ENCODE data around the gene SHROOM1. TPM values are rescaled to one million over a fixed set of nuclear protein-coding genes. Genes with fewer than 3 reads are reported as not detected.

The SHROOM1 gene
- total RNA-seq (1 to 10 TPM; 2.9 to 5.3 (median 4.2) TPM), polyA plus RNA-seq (2.9 TPM)
- long read RNA-seq, donor 1, partial matches to known transcripts: 3 of 6 reads
- long read RNA-seq, donor 1, other reads (novel, unspliced or antisense): 2 of 6 reads
- long read RNA-seq, donor 2, partial matches to known transcripts: 5 of 7 reads
- long read RNA-seq, donor 2, other reads (novel, unspliced or antisense): 2 of 7 reads
- long read RNA-seq, donor 3, partial matches to known transcripts: 7 of 8 reads
- long read RNA-seq, donor 3, other reads (novel, unspliced or antisense): 1 of 8 reads
- long read RNA-seq, donor 4, partial matches to known transcripts: 4 of 12 reads
- long read RNA-seq, donor 4, other reads (novel, unspliced or antisense): 8 of 12 reads

GRCh38 chr5:132830436-132831094 lies at the start of gene SHROOM1:
TSS of gene SHROOM1 (minus strand) at chr5:132830647. CDS start at chr5:132826140, 4,507 bp downstream.
- Histone ChIP-seq H3K4me3 (ENCODE audit: low read length) (peak within 1 kb of the TSS; percentile 49), H3K27ac (ENCODE audit: low read length) (peak within 1 kb of the TSS; percentile 5), H3K9me3 (ENCODE audit: control insufficient read depth, low read length) (no peaks in the 10 kb centered on the region), H3K27me3 (ENCODE audit: control insufficient read depth, insufficient read depth) (no peaks in the 10 kb centered on the region), H3K4me1 (ENCODE audit: control insufficient read depth, insufficient read depth, low read length) (no peaks in the 10 kb centered on the region)
- peak; percentile 74 to 88 (median 85) for DNase-seq
- WGBS: 6% methylated on average over 78 of the region's 78 CpGs
- ATAC-seq: peak; percentile 78 to 81
- intact Hi-C loops (cut with DNase I): loop anchor here in 1 of 4 donors (5.0 kb wide), 1 partner anchor 52 kb away; no protein-coding TSS in a partner anchor

DNA sequence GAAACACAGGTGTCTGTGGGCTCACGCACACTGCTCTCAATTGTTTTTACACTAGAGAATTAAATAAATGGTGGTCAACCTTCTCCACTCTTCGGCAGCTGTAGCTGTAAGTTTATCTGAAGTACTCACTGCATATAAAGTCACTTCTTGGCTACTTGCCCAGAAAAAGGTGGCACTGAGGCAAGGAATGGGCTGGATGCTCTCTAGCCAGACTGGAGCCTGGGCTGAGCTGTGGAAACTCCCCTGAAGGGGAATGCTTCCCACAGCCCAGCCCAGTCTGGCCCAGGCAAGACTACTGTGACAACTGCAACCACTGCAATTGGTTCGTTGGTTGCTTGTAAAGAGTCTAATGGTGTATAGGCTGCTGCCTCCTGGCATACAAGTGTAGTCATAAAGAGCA lies 47.5 kb upstream of the SHROOM1 start:
- 53% methylated on average over 3 of the region's 3 CpGs for WGBS
- H3K9me3 ChIP-seq (ENCODE audit: control insufficient read depth, low read length): no peaks in the 10 kb centered on the region
- intact Hi-C loops (cut with DNase I): no loop called here
- ATAC-seq (peak; percentile 61 to 77), DNase-seq (peak in 1 of 3 donors; percentile 45)
- H3K4me3 ChIP-seq (ENCODE audit: low read length): no peak overlapping the region
- peak overlapping the region; percentile 76 for H3K27ac ChIP-seq (ENCODE audit: low read length)
- peaks cover 5% of the 10 kb centered on the region for H3K4me1 ChIP-seq (ENCODE audit: control insufficient read depth, insufficient read depth, low read length)
- no peaks in the 10 kb centered on the region for H3K27me3 ChIP-seq (ENCODE audit: control insufficient read depth, insufficient read depth)

- DNase-seq: no peak
- Histone ChIP-seq H3K9me3 (ENCODE audit: control insufficient read depth, low read length) (no peaks in the 10 kb centered on the region), H3K27me3 (ENCODE audit: control insufficient read depth, insufficient read depth) (no peaks in the 10 kb centered on the region), H3K27ac (ENCODE audit: low read length) (peak overlapping the region; percentile 76), H3K4me1 (ENCODE audit: control insufficient read depth, insufficient read depth, low read length) (peaks cover 5% of the 10 kb centered on the region), H3K4me3 (ENCODE audit: low read length) (no peak overlapping the region)
- intact Hi-C loops (cut with DNase I): no loop called here
- peak in 1 of 2 donors; percentile 32 for ATAC-seq
- 64% methylated on average over 2 of the region's 2 CpGs for WGBS
Observed at GRCh38 chr5:132877466-132877865, 47.0 kb upstream of the SHROOM1 start.

DNA sequence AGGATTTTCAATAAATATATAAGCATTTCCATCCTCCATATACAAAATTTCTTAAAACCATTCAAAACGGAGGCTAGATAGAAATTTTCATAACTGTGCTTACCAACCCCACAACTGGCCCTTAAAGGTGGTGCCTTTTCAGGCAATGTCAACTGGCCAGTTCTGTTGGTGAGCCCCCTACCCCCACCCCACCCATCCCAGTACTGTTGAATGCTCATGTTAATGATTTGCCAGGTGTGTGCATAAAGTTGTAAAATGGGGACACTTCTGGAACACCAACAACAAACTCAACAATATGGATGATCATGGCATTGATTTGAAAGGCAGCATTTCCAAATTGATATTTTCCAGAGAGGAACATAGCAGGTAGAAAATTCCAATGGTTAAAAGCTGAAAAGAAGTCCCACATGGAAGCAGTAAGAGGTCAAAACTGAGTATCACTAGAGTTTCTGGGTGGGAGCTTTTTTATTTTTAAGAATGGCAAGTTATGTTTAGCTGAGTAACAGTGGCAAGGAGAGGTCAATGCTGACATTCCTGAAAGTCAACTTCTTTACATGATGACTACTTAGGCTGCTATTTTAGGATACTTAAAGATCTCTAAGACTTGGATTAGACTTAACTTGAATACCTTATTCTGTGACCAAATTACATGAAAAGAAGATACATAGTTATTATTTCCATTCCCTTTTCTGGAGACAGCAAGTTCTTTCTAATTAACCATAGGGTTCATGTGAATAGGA lies 45.7 kb upstream of the SHROOM1 start:
- ATAC-seq: no peak
- intact Hi-C loops (cut with DNase I): no loop called here
- WGBS: 90% methylated on average over 1 of the region's 1 CpG
- no peaks in the 10 kb centered on the region for H3K27me3 ChIP-seq (ENCODE audit: control insufficient read depth, insufficient read depth)
- H3K9me3 ChIP-seq (ENCODE audit: control insufficient read depth, low read length): no peaks in the 10 kb centered on the region
- H3K4me1 ChIP-seq (ENCODE audit: control insufficient read depth, insufficient read depth, low read length): peaks cover 5% of the 10 kb centered on the region
- H3K4me3 ChIP-seq (ENCODE audit: low read length): no peak overlapping the region
- DNase-seq: no peak
- H3K27ac ChIP-seq (ENCODE audit: low read length): no peak overlapping the region

- H3K27ac ChIP-seq (ENCODE audit: low read length): peak overlapping the region; percentile 69
- intact Hi-C loops (cut with DNase I): no loop called here
- no peak for DNase-seq
- H3K9me3 ChIP-seq (ENCODE audit: control insufficient read depth, low read length): no peaks in the 10 kb centered on the region
- H3K4me3 ChIP-seq (ENCODE audit: low read length): no peak overlapping the region
- no peaks in the 10 kb centered on the region for H3K27me3 ChIP-seq (ENCODE audit: control insufficient read depth, insufficient read depth)
- ATAC-seq: peak in 1 of 2 donors; percentile 16
- peaks cover 5% of the 10 kb centered on the region for H3K4me1 ChIP-seq (ENCODE audit: control insufficient read depth, insufficient read depth, low read length)
- 89% methylated on average over 3 of the region's 3 CpGs for WGBS
Observed at GRCh38 chr5:132873930-132874271, 43.5 kb upstream of the SHROOM1 start.

GRCh38 chr5:132873119-132873929 lies 42.9 kb upstream of the SHROOM1 start, which contains the start of gene LEAP2:
TSS of gene LEAP2 (plus strand) at chr5:132873668. CDS start at chr5:132873695, 27 bp downstream.
- intact Hi-C loops (cut with DNase I): no loop called here
- no peak for DNase-seq
- H3K27ac ChIP-seq (ENCODE audit: low read length): peak within 1 kb of the TSS; percentile 69
- no peaks in the 10 kb centered on the region for H3K27me3 ChIP-seq (ENCODE audit: control insufficient read depth, insufficient read depth)
- no peak within 1 kb of the TSS for H3K4me3 ChIP-seq (ENCODE audit: low read length)
- ATAC-seq: peak; percentile 4 to 19
- WGBS: 54% methylated on average over 6 of the region's 6 CpGs
- H3K9me3 ChIP-seq (ENCODE audit: control insufficient read depth, low read length): no peaks in the 10 kb centered on the region
- peaks cover 5% of the 10 kb centered on the region for H3K4me1 ChIP-seq (ENCODE audit: control insufficient read depth, insufficient read depth, low read length)

DNA sequence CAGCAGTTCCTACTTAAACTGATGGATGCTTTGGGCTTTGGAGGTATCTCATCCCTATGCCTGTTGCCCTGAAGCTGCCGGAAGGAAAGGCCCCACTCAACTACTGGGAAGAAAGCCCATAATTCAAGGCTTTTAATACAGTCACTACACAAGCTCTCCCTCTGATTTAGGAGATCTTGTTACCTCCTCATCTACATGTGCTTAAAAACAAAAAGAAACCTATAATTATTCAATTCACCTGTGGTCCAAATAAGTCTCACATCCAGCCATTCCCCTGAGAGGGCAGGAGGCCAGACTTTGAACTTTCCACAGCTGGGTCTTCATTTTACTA lies 42.3 kb upstream of the SHROOM1 start:
- intact Hi-C loops (cut with DNase I): no loop called here
- no peaks in the 10 kb centered on the region for H3K27me3 ChIP-seq (ENCODE audit: control insufficient read depth, insufficient read depth)
- 81% methylated on average over 1 of the region's 1 CpG for WGBS
- peak overlapping the region; percentile 30 for H3K27ac ChIP-seq (ENCODE audit: low read length)
- no peaks in the 10 kb centered on the region for H3K9me3 ChIP-seq (ENCODE audit: control insufficient read depth, low read length)
- no peak for ATAC-seq
- H3K4me3 ChIP-seq (ENCODE audit: low read length): no peak overlapping the region
- H3K4me1 ChIP-seq (ENCODE audit: control insufficient read depth, insufficient read depth, low read length): peaks cover 2% of the 10 kb centered on the region
- no peak for DNase-seq

DNA sequence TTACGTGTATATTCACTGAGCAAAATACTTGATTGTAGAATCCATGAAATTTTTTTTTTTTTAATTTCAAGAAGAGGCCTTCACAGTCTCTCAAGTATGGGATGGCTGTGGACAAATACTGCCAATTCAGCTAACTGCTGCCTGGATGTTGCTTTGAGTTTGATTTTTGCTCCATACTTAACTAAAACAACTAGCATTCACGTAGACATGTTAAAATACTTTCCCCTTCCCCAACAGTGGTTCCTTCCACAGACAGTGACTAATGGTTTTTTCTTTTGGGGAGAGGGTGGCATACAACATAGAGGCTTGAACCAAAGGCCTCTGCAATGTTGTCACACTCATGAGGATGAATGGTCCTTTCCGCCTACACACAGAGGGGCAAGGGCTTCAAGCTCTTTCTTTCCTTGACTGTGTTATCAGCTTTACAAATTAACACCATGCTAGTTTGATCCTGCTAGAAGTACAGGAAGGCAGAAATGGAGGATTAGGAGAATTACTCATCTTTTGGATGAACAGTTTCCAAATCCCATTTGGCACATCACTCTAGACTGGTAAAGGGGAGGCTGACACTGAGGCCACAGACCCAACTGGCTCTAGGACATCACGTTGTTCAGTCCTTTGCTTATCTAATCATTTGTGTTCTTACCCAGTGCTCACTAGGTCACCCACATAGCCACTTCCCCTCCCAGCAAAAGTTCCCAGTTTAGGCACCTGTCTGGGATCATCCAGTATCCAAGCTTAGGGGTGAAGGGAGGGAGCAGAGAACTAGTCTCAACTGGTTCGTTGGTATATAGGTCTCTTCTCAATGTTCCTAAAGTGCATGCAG lies 41.2 kb upstream of the SHROOM1 start:
- no peak for ATAC-seq
- H3K9me3 ChIP-seq (ENCODE audit: control insufficient read depth, low read length): no peaks in the 10 kb centered on the region
- intact Hi-C loops (cut with DNase I): no loop called here

GRCh38 chr5:132870801-132871200 lies 40.4 kb upstream of the SHROOM1 start:
- no peaks in the 10 kb centered on the region for H3K27me3 ChIP-seq (ENCODE audit: control insufficient read depth, insufficient read depth)
- DNase-seq: no peak
- no peaks in the 10 kb centered on the region for H3K9me3 ChIP-seq (ENCODE audit: control insufficient read depth, low read length)
- peaks cover 2% of the 10 kb centered on the region for H3K4me1 ChIP-seq (ENCODE audit: control insufficient read depth, insufficient read depth, low read length)
- WGBS: 70% methylated on average over 2 of the region's 2 CpGs
- no peak for ATAC-seq
- no peak overlapping the region for H3K4me3 ChIP-seq (ENCODE audit: low read length)
- H3K27ac ChIP-seq (ENCODE audit: low read length): no peak overlapping the region
- intact Hi-C loops (cut with DNase I): no loop called here

More for the DNA sequence above, 41.2 kb upstream of the SHROOM1 start:
- no peak for DNase-seq
- Histone ChIP-seq H3K4me3 (ENCODE audit: low read length) (no peak overlapping the region), H3K4me1 (ENCODE audit: control insufficient read depth, insufficient read depth, low read length) (peaks cover 2% of the 10 kb centered on the region), H3K27ac (ENCODE audit: low read length) (peak overlapping the region; percentile 69), H3K27me3 (ENCODE audit: control insufficient read depth, insufficient read depth) (no peaks in the 10 kb centered on the region)
- 77% methylated on average over 5 of the region's 5 CpGs for whole genome bisulfite sequencing

GRCh38 chr5:132868754-132869153 lies 38.3 kb upstream of the SHROOM1 start:
- WGBS: 81% methylated on average over 4 of the region's 4 CpGs
- Histone ChIP-seq H3K4me3 (ENCODE audit: low read length) (no peak overlapping the region), H3K27ac (ENCODE audit: low read length) (no peak overlapping the region), H3K9me3 (ENCODE audit: control insufficient read depth, low read length) (no peaks in the 10 kb centered on the region), H3K27me3 (ENCODE audit: control insufficient read depth, insufficient read depth) (no peaks in the 10 kb centered on the region), H3K4me1 (ENCODE audit: control insufficient read depth, insufficient read depth, low read length) (peaks cover 2% of the 10 kb centered on the region)
- intact Hi-C loops (cut with DNase I): no loop called here
- no peak for ATAC-seq
- no peak for DNase-seq

Measured in right cardiac atrium (tissue), 5 donors.